Osteocyte (in vitro differentiated cells): ENCODE measurements around the gene CCL21. TPM values are rescaled to one million over a fixed set of nuclear protein-coding genes. Genes with fewer than 3 reads are reported as not detected.

ENCODE experiments used
- DNase-seq: peaks from one replicate; pipeline ENCODE4 v3.0.0; 2021; ENCODE audit warnings: mixed read lengths; ENCODE audit not compliant: unreplicated experiment; ENCODE audit errors: extremely low spot score
- H3K27ac Mint-ChIP-seq: one replicate; pipeline ENCODE4 v1.8.0; 2021; ENCODE audit warnings: mild to moderate bottlenecking, mixed read lengths; ENCODE audit not compliant: unreplicated experiment
- H3K27me3 Mint-ChIP-seq: one replicate; pipeline ENCODE4 v1.8.0; 2021; ENCODE audit warnings: mixed read lengths; ENCODE audit not compliant: unreplicated experiment
- H3K36me3 Mint-ChIP-seq: one replicate; pipeline ENCODE4 v1.8.0; 2021; ENCODE audit warnings: mixed read lengths; ENCODE audit not compliant: unreplicated experiment
- H3K4me1 Mint-ChIP-seq: one replicate; pipeline ENCODE4 v1.8.0; 2021; ENCODE audit warnings: mixed read lengths; ENCODE audit not compliant: unreplicated experiment
- H3K4me3 Mint-ChIP-seq: one replicate; pipeline ENCODE4 v1.8.0; 2021; ENCODE audit warnings: mild to moderate bottlenecking, moderate library complexity, mixed read lengths; ENCODE audit not compliant: unreplicated experiment
- H3K9me3 Mint-ChIP-seq: one replicate; pipeline ENCODE4 v1.8.0; 2021; ENCODE audit warnings: mixed read lengths; ENCODE audit not compliant: unreplicated experiment
- total RNA-seq: library from RNA; stranded (reverse); gene quantifications from 2 replicates; pipeline ENCODE4 v1.2.1, GENCODE V29; 2021
- TF ChIP-seq, protein P1 (sequence below): fragments of 200-600 bp; sonication (generic); IDR thresholded peaks from 2 replicates; pipeline ENCODE4 v1.5.0; 2021; ENCODE audit warnings: antibody characterized with exemption, mild to moderate bottlenecking, moderate library complexity

Gene CCL21
- total RNA-seq, 1 donor from 2014 or later = not detected

DNA sequence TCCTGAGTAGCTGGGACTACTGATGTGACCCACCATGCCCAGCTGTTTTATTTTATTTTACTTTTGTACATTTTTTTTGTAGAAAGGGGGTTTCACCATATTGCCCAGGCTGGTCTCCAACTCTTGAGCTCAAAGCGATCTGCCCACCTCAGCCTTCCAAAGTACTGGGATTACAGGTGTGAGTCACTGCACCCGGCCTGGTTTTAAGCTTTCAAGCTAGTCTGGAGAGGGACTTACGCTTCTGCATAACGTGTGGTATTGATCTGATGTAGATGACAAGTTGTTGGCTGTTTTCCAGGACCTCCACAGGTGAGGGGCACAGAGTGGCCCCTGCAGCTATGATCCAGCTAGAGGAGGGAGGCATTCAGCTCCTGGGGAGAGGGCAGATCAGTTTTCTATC is 6.8 kb upstream of the CCL21 start:
- H3K27me3 Mint-ChIP-seq = peaks cover 47% of the 10 kb centered on the region
- H3K27ac Mint-ChIP-seq = no peak overlapping the region
- no peaks in the 10 kb centered on the region for H3K4me1 Mint-ChIP-seq
- peaks cover 8% of the 10 kb centered on the region for H3K9me3 Mint-ChIP-seq
- no peak overlapping the region for H3K4me3 Mint-ChIP-seq
- no peaks in the 10 kb centered on the region for H3K36me3 Mint-ChIP-seq
- peak; percentile 34 for DNase-seq
- TF ChIP-seq, protein P1, sequence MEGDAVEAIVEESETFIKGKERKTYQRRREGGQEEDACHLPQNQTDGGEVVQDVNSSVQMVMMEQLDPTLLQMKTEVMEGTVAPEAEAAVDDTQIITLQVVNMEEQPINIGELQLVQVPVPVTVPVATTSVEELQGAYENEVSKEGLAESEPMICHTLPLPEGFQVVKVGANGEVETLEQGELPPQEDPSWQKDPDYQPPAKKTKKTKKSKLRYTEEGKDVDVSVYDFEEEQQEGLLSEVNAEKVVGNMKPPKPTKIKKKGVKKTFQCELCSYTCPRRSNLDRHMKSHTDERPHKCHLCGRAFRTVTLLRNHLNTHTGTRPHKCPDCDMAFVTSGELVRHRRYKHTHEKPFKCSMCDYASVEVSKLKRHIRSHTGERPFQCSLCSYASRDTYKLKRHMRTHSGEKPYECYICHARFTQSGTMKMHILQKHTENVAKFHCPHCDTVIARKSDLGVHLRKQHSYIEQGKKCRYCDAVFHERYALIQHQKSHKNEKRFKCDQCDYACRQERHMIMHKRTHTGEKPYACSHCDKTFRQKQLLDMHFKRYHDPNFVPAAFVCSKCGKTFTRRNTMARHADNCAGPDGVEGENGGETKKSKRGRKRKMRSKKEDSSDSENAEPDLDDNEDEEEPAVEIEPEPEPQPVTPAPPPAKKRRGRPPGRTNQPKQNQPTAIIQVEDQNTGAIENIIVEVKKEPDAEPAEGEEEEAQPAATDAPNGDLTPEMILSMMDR = no peak

DNA sequence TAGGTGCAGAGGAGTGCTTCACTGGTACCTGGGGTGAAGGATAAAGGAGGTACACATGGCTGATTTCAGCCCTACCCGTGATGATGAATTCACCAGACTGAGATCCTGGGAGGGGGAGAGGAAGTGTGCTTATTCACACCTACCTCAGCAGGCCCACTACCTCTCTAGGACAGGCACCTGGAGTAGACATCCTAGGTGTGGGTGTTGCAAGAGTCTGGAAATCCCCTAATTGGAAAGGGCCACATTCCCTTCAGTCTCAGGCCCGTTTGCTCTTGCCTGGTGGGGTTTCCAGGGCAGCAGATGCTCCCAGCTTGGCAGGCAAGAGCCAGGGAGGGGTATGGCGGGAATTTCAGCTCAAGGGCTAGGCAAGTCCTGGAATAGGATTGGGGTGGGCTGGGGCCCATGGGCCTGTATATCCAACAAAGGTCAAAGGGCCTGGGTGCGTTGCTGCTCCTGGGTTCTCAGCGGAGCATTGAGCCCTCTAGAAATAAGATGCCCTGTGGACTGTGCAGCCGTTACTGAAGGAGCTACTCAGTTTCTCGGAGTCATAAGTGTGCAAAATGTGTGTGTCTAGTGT is 5.8 kb upstream of the CCL21 start:
- peak; percentile 73 for DNase-seq
- Mint-ChIP-seq H3K9me3 (peaks cover 8% of the 10 kb centered on the region), H3K4me3 (no peak overlapping the region), H3K36me3 (no peaks in the 10 kb centered on the region), H3K27me3 (peaks cover 44% of the 10 kb centered on the region), H3K4me1 (no peaks in the 10 kb centered on the region), H3K27ac (no peak overlapping the region)
- TF ChIP-seq, protein P1 = no peak

DNA sequence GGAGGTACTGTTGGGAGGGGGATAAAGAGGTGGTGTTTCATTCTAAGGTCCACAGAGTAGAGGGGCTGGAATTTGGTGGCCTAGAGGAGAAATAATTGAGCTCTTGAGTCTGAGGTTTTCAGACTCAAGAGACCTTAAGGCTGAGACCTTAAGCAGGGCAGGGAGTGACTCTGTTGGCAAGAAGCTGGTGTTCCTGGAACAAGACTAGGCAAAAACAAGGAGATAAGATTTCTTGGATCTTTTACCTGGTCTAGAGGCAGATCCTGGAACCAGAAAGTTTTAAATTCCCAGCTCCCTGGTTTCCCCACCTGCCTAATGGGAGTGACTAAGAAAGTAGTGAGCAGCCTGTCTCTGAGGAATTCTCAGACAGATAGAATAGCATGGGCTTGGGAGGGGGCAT is 4.1 kb upstream of the CCL21 start:
- peaks cover 8% of the 10 kb centered on the region for H3K9me3 Mint-ChIP-seq
- no peak overlapping the region for H3K27ac Mint-ChIP-seq
- H3K27me3 Mint-ChIP-seq = peaks cover 44% of the 10 kb centered on the region
- H3K4me3 Mint-ChIP-seq = no peak overlapping the region
- no peaks in the 10 kb centered on the region for H3K36me3 Mint-ChIP-seq
- H3K4me1 Mint-ChIP-seq = no peaks in the 10 kb centered on the region
- TF ChIP-seq, protein P1 = no peak
- peak; percentile 10 for DNase-seq

DNA sequence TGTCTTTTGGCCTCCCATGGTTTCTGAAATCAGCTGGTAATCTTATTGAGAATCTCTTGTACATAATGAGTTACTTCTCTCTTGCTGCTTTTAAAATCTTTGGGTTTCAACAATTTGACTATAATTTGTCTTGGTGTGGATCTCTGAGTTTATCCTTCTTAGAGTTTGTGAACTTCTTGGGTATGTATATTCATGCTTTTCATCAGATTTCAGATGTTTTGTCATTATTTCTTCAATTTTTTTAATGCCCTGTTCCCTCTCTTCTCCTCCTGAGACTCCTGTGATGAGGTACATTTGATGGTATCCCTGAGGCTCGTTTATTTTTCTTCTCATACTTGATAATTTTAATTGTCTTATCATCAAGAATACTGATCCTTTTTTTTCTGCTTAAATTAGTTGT is 2.2 kb upstream of the CCL21 start:
- Mint-ChIP-seq H3K27ac (no peak overlapping the region), H3K4me3 (no peak overlapping the region), H3K9me3 (peaks cover 8% of the 10 kb centered on the region), H3K4me1 (no peaks in the 10 kb centered on the region), H3K36me3 (no peaks in the 10 kb centered on the region), H3K27me3 (peaks cover 44% of the 10 kb centered on the region)
- TF ChIP-seq, protein P1 = no peak
- DNase-seq = no peak

DNA sequence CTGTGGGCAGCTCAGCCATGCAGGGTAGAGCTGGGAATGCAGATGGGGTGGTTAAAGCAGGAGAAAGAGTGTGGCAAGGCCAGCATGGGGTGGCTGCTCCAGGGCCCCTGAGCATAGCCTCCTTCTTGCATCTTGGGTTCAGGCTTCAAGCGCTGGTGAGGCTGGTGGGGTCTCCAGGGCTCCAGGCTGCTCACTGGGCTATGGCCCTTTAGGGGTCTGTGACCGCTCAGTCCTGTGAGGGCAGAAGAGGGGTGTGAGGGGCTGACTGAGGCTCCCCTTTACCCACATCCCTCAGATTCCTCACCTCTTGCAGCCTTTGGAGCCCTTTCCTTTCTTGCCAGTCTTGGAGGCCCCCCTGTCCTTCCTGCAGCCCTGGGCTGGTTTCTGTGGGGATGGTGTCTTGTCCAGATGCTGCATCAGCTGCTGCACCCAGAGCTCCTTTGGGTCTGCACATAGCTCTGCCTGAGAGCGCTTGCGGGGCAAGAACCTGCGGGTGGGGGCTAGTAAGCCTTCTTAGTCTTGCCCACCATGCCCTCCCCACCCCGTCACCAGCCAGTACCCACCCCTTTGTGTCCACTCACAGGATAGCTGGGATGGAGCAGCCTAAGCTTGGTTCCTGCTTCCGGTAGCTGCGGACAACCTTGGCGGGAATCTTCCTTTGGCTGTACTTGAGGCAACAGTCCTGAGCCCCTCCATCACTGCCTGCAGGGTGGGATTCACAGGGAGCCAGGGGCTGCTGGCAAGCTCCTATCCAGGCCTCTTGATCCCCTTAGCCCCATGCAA is 549 bp downstream of the CCL21 start:
- Mint-ChIP-seq H3K27ac (no peak overlapping the region), H3K36me3 (no peaks in the 10 kb centered on the region), H3K4me3 (no peak overlapping the region), H3K4me1 (no peaks in the 10 kb centered on the region), H3K27me3 (peaks cover 43% of the 10 kb centered on the region), H3K9me3 (peaks cover 8% of the 10 kb centered on the region)
- TF ChIP-seq, protein P1 = no peak
- no peak for DNase-seq
